H1 (cell line): ENCODE measurements around the gene BTRC. TPM values are rescaled to one million over a fixed set of nuclear protein-coding genes. Genes with fewer than 3 reads are reported as not detected.
A peak's percentile ranks its signal among the peaks of the same experiment; 100 is the strongest.

Experiments
- CTCF ChIA-PET: fragments of 300-600 bp; sonication (Branson Sonifier 250); formaldehyde crosslinking; loops from one replicate; lab custom pipeline; 2021; ENCODE audit not compliant: partially characterized antibody; lab: Charles Lee
- POLR2A ChIA-PET: fragments of 300-600 bp; sonication (Branson Sonifier 250); formaldehyde crosslinking; loops from one replicate; lab custom pipeline; 2021; ENCODE audit warnings: inconsistent platforms; ENCODE audit not compliant: partially characterized antibody; lab: Charles Lee
- DNase-seq, 2 experiments: peaks; one replicate each; pipeline versions ENCODE4 v3.0.0 to v3.0.0-alpha.2; 2010 to 2022; ENCODE audit warnings: low spot score in 2 of 2, low read depth in 1 of 2, mixed read lengths in 1 of 2
- FAIRE-seq: peaks from 2 replicates; lab custom pipeline; 2011; peaks lifted over from hg19 to GRCh38; lab: Jason Lieb, UNC
- H2AFZ ChIP-seq: 2 replicates; pipeline ENCODE4 v1.8.1; 2012; ENCODE audit warnings: low read length, inconsistent platforms
- H2AK5ac ChIP-seq: 2 replicates; pipeline ENCODE4 v1.6.1; 2013; ENCODE audit warnings: low read depth, low read length
- H2BK120ac ChIP-seq: replicated peaks from 2 replicates; pipeline ENCODE3; 2013; ENCODE audit warnings: low read depth, low read length, inconsistent platforms
- H2BK12ac ChIP-seq: 2 replicates; pipeline ENCODE4 v1.6.1; 2013; ENCODE audit warnings: low read depth, low read length
- H2BK15ac ChIP-seq: 2 replicates; pipeline ENCODE4 v1.6.1; 2013; ENCODE audit warnings: low read length
- H2BK20ac ChIP-seq: 2 replicates; pipeline ENCODE4 v1.6.1; 2013; ENCODE audit warnings: low read length
- H2BK5ac ChIP-seq: 2 replicates; pipeline ENCODE4 v1.6.1; 2013; ENCODE audit warnings: low read depth, low read length
- H3K14ac ChIP-seq: 2 replicates; pipeline ENCODE4 v1.6.1; 2013; ENCODE audit warnings: inconsistent platforms; ENCODE audit not compliant: insufficient read length
- H3K18ac ChIP-seq: 2 replicates; pipeline ENCODE4 v1.6.1; 2013; ENCODE audit warnings: low read length; ENCODE audit errors: extremely low read depth
- H3K23ac ChIP-seq: 2 replicates; pipeline ENCODE4 v1.6.1; 2013; ENCODE audit warnings: inconsistent platforms; ENCODE audit not compliant: insufficient read length
- H3K23me2 ChIP-seq: 2 replicates; pipeline ENCODE4 v1.6.1; 2013; ENCODE audit warnings: low read depth, low read length
- H3K27ac ChIP-seq: 2 replicates; pipeline ENCODE4 v1.6.1; 2011; ENCODE audit warnings: low read depth, low read length, inconsistent platforms
- H3K27me3 ChIP-seq, 4 experiments: replicated peaks in 1 of 4; 1 replicate in 1 of 4; 2 replicates in 3 of 4; pipeline versions ENCODE4 v1.6.1 to v1.8.1; 2011 to 2013; ENCODE audit warnings: low read length in 3 of 4, mild to moderate bottlenecking in 3 of 4, inconsistent platforms in 2 of 4, mixed read lengths in 2 of 4, moderate library complexity in 1 of 4; ENCODE audit not compliant: control insufficient read depth in 3 of 4, insufficient read depth in 3 of 4; ENCODE audit errors: extremely low read depth in 1 of 4
- H3K36me3 ChIP-seq, 4 experiments: 2 replicates each; pipeline versions ENCODE4 v1.6.1 to v1.8.1; 2011 to 2013; ENCODE audit warnings: mild to moderate bottlenecking in 4 of 4, low read length in 3 of 4, moderate library complexity in 2 of 4, control low read depth in 1 of 4, inconsistent platforms in 1 of 4; ENCODE audit not compliant: insufficient read depth in 4 of 4, control insufficient read depth in 2 of 4
- H3K4ac ChIP-seq: replicated peaks from 2 replicates; pipeline ENCODE3; 2013; ENCODE audit warnings: low read length, low read depth, mixed read lengths, inconsistent platforms; ENCODE audit not compliant: insufficient read length
- H3K4me1 ChIP-seq, 4 experiments: replicated peaks in 1 of 4; 1 replicate in 1 of 4; 2 replicates in 3 of 4; pipeline versions ENCODE4 v1.6.1 to v1.8.1; 2011 to 2013; ENCODE audit warnings: low read length in 3 of 4, inconsistent platforms in 2 of 4, mixed read lengths in 1 of 4; ENCODE audit not compliant: insufficient read depth in 4 of 4, control insufficient read depth in 3 of 4
- H3K4me2 ChIP-seq, 2 experiments: 2 replicates each; pipeline versions ENCODE4 v1.6.1 to v1.8.1; 2011 to 2013; ENCODE audit warnings: low read depth in 2 of 2, low read length in 2 of 2, control low read depth in 1 of 2, inconsistent platforms in 1 of 2, mild to moderate bottlenecking in 1 of 2; ENCODE audit not compliant: insufficient read depth in 1 of 2
- H3K4me3 ChIP-seq, 4 experiments: fragments of 200-600, 300-600 bp in 1 of 4; sonication (generic), shearing (Covaris generic), sonication (Bioruptor Twin) in 1 of 4; 2 replicates each; pipeline versions ENCODE4 v1.5.1 to v1.8.1; 2011 to 2016; ENCODE audit warnings: low read length in 4 of 4, low read depth in 3 of 4, control low read depth in 2 of 4, inconsistent platforms in 2 of 4, mild to moderate bottlenecking in 2 of 4, mixed read lengths in 1 of 4, moderate library complexity in 1 of 4; ENCODE audit not compliant: insufficient read depth in 2 of 4; ENCODE audit errors: extremely low read depth in 1 of 4
- H3K56ac ChIP-seq: replicated peaks from 2 replicates; pipeline ENCODE3; 2013; ENCODE audit warnings: low read depth, mild to moderate bottlenecking, mixed read lengths, low read length, inconsistent platforms; ENCODE audit not compliant: insufficient read length
- H3K79me1 ChIP-seq: 2 replicates; pipeline ENCODE4 v1.6.1; 2013; ENCODE audit warnings: low read depth, low read length, control low read depth
- H3K79me2 ChIP-seq, 2 experiments: 2 replicates each; pipeline versions ENCODE4 v1.6.1 to v1.8.1; 2012 to 2013; ENCODE audit warnings: low read length in 2 of 2, mild to moderate bottlenecking in 2 of 2, inconsistent platforms in 1 of 2; ENCODE audit not compliant: insufficient read depth in 2 of 2, control insufficient read depth in 1 of 2
- H3K9ac ChIP-seq, 4 experiments: replicated peaks in 1 of 4; 1 replicate in 1 of 4; 2 replicates in 3 of 4; pipeline versions ENCODE4 v1.6.1 to v1.8.1; 2011 to 2013; ENCODE audit warnings: low read depth in 3 of 4, low read length in 3 of 4, control low read depth in 2 of 4, mild to moderate bottlenecking in 2 of 4, moderate library complexity in 2 of 4, inconsistent platforms in 1 of 4; ENCODE audit errors: extremely low read depth in 1 of 4
- H3K9me3 ChIP-seq, 2 experiments: 2 replicates each; pipeline versions ENCODE4 v1.6.1 to v1.8.1; 2012 to 2013; ENCODE audit warnings: mild to moderate bottlenecking in 2 of 2, moderate library complexity in 2 of 2, control low read depth in 1 of 2, inconsistent platforms in 1 of 2, low read depth in 1 of 2, low read length in 1 of 2, mixed read lengths in 1 of 2; ENCODE audit not compliant: insufficient read depth in 2 of 2
- H4K20me1 ChIP-seq, 2 experiments: replicated peaks in 1 of 2; 2 replicates each; pipeline versions ENCODE3 to v1.8.1; 2011 to 2013; ENCODE audit warnings: inconsistent platforms in 2 of 2, low read length in 2 of 2, mild to moderate bottlenecking in 1 of 2; ENCODE audit not compliant: insufficient read depth in 2 of 2, control insufficient read depth in 1 of 2
- H4K5ac ChIP-seq: 2 replicates; pipeline ENCODE4 v1.6.1; 2013; ENCODE audit warnings: low read length, low read depth, mixed read lengths, inconsistent platforms; ENCODE audit not compliant: insufficient read length
- H4K8ac ChIP-seq: 2 replicates; pipeline ENCODE4 v1.8.0; 2013; ENCODE audit warnings: mild to moderate bottlenecking, moderate library complexity, low read length, inconsistent platforms; ENCODE audit not compliant: insufficient read depth; ENCODE audit errors: extremely low read depth
- H4K91ac ChIP-seq: replicated peaks from 2 replicates; pipeline ENCODE3; 2013; ENCODE audit warnings: low read length, mixed read lengths, inconsistent platforms; ENCODE audit not compliant: insufficient read length
- FOSL1 ChIP-seq: IDR thresholded peaks from 2 replicates; pipeline ENCODE4 v1.6.1; 2011; ENCODE audit warnings: mild to moderate bottlenecking, low read depth, low read length, moderate library complexity; ENCODE audit not compliant: insufficient read depth
- RFX5 ChIP-seq: IDR thresholded peaks from 2 replicates; pipeline ENCODE4 v1.6.1; 2011; ENCODE audit warnings: low read depth, low read length, improper control_type of control experiment, borderline replicate concordance
- WGBS, 2 experiments: shearing (Covaris generic) in 1 of 2; methylation state at CpG; one replicate each; pipeline versions ENCODE4 v1.1.6 to v1.1.7; 2013 to 2015; ENCODE audit warnings: low lambda C conversion rate in 2 of 2, mixed read lengths in 2 of 2, inconsistent platforms in 1 of 2, low coverage in 1 of 2, missing lambda C conversion rate in 1 of 2; ENCODE audit not compliant: insufficient replicate concordance in 2 of 2, insufficient coverage in 1 of 2, insufficient read length in 1 of 2; ENCODE audit errors: extremely low coverage in 1 of 2, missing lambda C conversion rate in 1 of 2; 5-methylcytosine and 5-hydroxymethylcytosine counted together
- polyA plus RNA-seq, 7 experiments: library from polyadenylated mRNA; depleted of rRNA in 3 of 7; stranded (reverse) in 5 of 7; unstranded in 2 of 7; fragments of >200 nt in 5 of 7; fragments of 200-250 nt in 2 of 7; gene quantifications; 1 replicate in 5 of 7; 2 replicates in 1 of 7; 4 replicates in 1 of 7; pipeline versions ENCODE4 v1.2.1 to v1.2.3, GENCODE V29; 2011 to 2013; ENCODE audit warnings: missing spikeins in 2 of 7, mixed read lengths in 2 of 7
- total RNA-seq: library from RNA; stranded (reverse); fragmentation: NEBNext Ultra II Directional; extraction: Animal tissue kit (Norgen Biotek cat#: 25700); gene quantifications from 2 replicates; pipeline ENCODE4 v1.2.1, GENCODE V29; 2021

Gene BTRC
- total and polyA plus RNA-seq, 2 of the 8 experiments (the other 6 are each of a cell fraction or from before 2014, with no cell fraction given) = 9.9 to 24.7 TPM

DNA sequence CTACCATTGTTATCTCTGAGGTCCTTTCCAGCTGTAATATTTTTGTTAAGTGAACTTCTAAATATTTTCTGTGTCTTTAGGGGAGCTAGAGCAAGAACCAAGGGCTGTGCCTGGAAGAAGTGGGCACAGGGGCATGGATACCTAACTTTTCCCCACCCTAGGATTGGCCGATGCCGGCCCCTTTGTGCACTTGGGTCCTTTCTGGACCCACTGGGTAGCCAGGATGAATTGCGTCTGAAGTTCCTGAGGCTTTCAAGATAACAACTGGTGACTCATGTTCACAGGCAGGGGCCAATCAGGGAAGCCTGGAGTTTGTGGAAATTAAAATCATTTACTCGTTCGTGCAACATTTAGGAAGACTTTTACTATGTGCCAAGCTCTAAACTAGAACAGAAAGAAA lies 234.9 kb downstream of the BTRC start:
- Histone ChIP-seq H3K27ac (no peak overlapping the region), H3K4me1 (peaks cover 0 to 4% (median 4%) of the 10 kb centered on the region in 4 experiments; a peak in 6 of 7 replicates), H2BK12ac (no peak overlapping the region), H3K27me3 (no peaks in the 10 kb centered on the region), H4K20me1 (no peaks in the 10 kb centered on the region), H4K5ac (no peak overlapping the region), H3K36me3 (peaks cover 0 to 9% (median 0%) of the 10 kb centered on the region in 4 experiments; a peak in 2 of 8 replicates), H2BK5ac (no peak overlapping the region), H3K9ac (no peak overlapping the region), H3K4me2 (peak overlapping the region; percentile 81 to 94), H4K8ac (no peak overlapping the region), H2AK5ac (no peak overlapping the region), H2BK20ac (no peak overlapping the region), H3K79me2 (peaks cover 0 to 8% of the 10 kb centered on the region in 2 experiments; a peak in 1 of 4 replicates), H4K91ac (no peak overlapping the region), H2BK15ac (no peak overlapping the region), H3K56ac (no peak overlapping the region), H2BK120ac (no peak overlapping the region), H3K79me1 (no peaks in the 10 kb centered on the region; the same call in 1 of the 2 replicates), H3K23ac (no peak overlapping the region), H3K4me3 (peak overlapping the region; percentile 83 to 96 (median 88); a peak in 7 of 8 replicates), H2AFZ (no peak overlapping the region), H3K4ac (no peak overlapping the region), H3K23me2 (peaks cover 8% of the 10 kb centered on the region), H3K18ac (no peak overlapping the region), H3K9me3 (no peaks in the 10 kb centered on the region), H3K14ac (no peak overlapping the region)
- 77% methylated on average over 5 of the region's 5 CpGs; no CpG with 5 or more reads in 1 of the 2 experiments for WGBS, 2 experiments
- DNase-seq (no peak), FAIRE-seq (no peak)
- CTCF ChIA-PET = interaction anchor here (0.6 to 5.7 kb wide), 8 partner anchors 13 to 953 kb away, joined by 3 to 30 read pairs (median 4); partner anchors contain the start of gene NPM3
- TF ChIP-seq FOSL1 (no peak), RFX5 (peak; percentile 72; the same call in 1 of the 2 replicates)
- POLR2A ChIA-PET = interaction anchor here (0.5 to 5.2 kb wide), 3 partner anchors 12 to 1579 kb away, joined by 3 to 42 read pairs (median 3); no protein-coding TSS in a partner anchor
